IPS-15b (cell line): ENCODE measurements around the gene STK32A.

Source experiments
- H3K27me3 ChIP-seq: one replicate; pipeline ENCODE4 v1.6.1; 2013; ENCODE audit warnings: low read length; ENCODE audit not compliant: control insufficient read depth, insufficient read depth
- H3K36me3 ChIP-seq: one replicate; pipeline ENCODE4 v1.6.1; 2013; ENCODE audit warnings: low read length; ENCODE audit not compliant: control insufficient read depth, insufficient read depth
- H3K4me1 ChIP-seq: one replicate; pipeline ENCODE4 v1.6.1; 2013; ENCODE audit warnings: mild to moderate bottlenecking, low read length; ENCODE audit not compliant: control insufficient read depth, insufficient read depth
- H3K4me3 ChIP-seq: one replicate; pipeline ENCODE4 v1.5.1; 2013; ENCODE audit warnings: low read depth, low read length
- H3K9ac ChIP-seq: one replicate; pipeline ENCODE4 v1.6.1; 2013; ENCODE audit warnings: low read depth, mild to moderate bottlenecking, low read length
- H3K9me3 ChIP-seq: one replicate; pipeline ENCODE4 v1.6.1; 2013; ENCODE audit warnings: mild to moderate bottlenecking, low read length; ENCODE audit not compliant: control insufficient read depth, insufficient read depth

STK32A gene

GRCh38 chr5:147276497-147276896, 41.7 kb downstream of the STK32A start:
- H3K4me1 ChIP-seq: peaks cover 4% of the 10 kb centered on the region
- H3K27me3 ChIP-seq: no peaks in the 10 kb centered on the region
- H3K36me3 ChIP-seq: peaks cover 4% of the 10 kb centered on the region
- no peak overlapping the region for H3K9ac ChIP-seq
- H3K9me3 ChIP-seq: no peaks in the 10 kb centered on the region
- H3K4me3 ChIP-seq: no peak overlapping the region

DNA sequence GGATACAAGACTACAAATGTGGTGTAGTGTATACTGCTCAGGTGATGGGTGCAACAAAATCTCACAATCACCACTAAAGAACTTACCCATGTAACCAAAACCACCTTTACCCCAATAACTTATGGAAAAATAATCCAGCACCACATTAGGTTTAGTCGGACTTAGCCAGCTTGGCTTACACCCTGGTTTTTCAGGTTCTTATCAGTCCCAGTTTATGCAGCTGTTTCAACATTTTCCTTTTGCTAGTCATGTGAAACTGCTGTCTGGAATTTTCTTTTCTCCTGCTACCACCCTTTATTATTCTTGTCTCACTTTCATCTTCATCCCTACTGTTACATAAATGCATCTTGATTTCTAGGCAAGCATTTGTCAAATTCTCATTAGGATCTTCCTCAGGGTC, 51.5 kb downstream of the STK32A start:
- no peaks in the 10 kb centered on the region for H3K36me3 ChIP-seq
- H3K9ac ChIP-seq: no peak overlapping the region
- H3K27me3 ChIP-seq: no peaks in the 10 kb centered on the region
- H3K9me3 ChIP-seq: no peaks in the 10 kb centered on the region
- H3K4me3 ChIP-seq: no peak overlapping the region
- H3K4me1 ChIP-seq: peaks cover 28% of the 10 kb centered on the region

GRCh38 chr5:147287110-147287509, 52.3 kb downstream of the STK32A start:
- no peak overlapping the region for H3K4me3 ChIP-seq
- peaks cover 28% of the 10 kb centered on the region for H3K4me1 ChIP-seq
- no peak overlapping the region for H3K9ac ChIP-seq
- no peaks in the 10 kb centered on the region for H3K9me3 ChIP-seq
- H3K27me3 ChIP-seq: no peaks in the 10 kb centered on the region
- no peaks in the 10 kb centered on the region for H3K36me3 ChIP-seq

GRCh38 chr5:147290261-147290660, 55.4 kb downstream of the STK32A start:
- H3K9me3 ChIP-seq: no peaks in the 10 kb centered on the region
- H3K27me3 ChIP-seq: no peaks in the 10 kb centered on the region

GRCh38 chr5:147303251-147303650, 68.4 kb downstream of the STK32A start:
- no peaks in the 10 kb centered on the region for H3K36me3 ChIP-seq
- peaks cover 7% of the 10 kb centered on the region for H3K4me1 ChIP-seq
- no peaks in the 10 kb centered on the region for H3K9me3 ChIP-seq
- H3K4me3 ChIP-seq: no peak overlapping the region
- H3K27me3 ChIP-seq: no peaks in the 10 kb centered on the region
- no peak overlapping the region for H3K9ac ChIP-seq

More at GRCh38 chr5:147290261-147290660, 55.4 kb downstream of the STK32A start:
- H3K4me3 ChIP-seq: no peak overlapping the region
- H3K36me3 ChIP-seq: no peaks in the 10 kb centered on the region
- H3K4me1 ChIP-seq: peaks cover 28% of the 10 kb centered on the region
- H3K9ac ChIP-seq: no peak overlapping the region

DNA sequence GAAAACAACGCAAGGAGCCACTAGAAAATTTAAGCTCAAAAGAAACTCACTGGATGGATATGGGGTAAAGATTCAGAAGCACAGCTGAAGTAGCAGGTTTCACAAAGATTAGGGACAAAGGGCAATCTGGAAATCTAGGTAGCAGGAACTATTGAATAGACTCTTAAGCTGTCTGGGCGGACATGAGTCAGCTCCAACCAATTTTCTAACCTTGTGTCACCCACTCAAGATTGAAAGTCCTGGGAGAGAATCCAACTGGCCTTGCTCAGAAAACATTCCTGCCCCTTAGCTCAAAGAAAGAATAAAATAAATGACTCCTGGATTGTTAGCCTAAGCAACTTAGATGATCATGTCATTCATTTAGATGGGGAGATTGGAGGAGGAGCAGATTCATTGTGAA, 69.2 kb downstream of the STK32A start:
- Histone ChIP-seq H3K4me1 (peaks cover 7% of the 10 kb centered on the region), H3K9me3 (no peaks in the 10 kb centered on the region), H3K9ac (no peak overlapping the region), H3K36me3 (no peaks in the 10 kb centered on the region), H3K4me3 (no peak overlapping the region), H3K27me3 (no peaks in the 10 kb centered on the region)

- Histone ChIP-seq H3K9ac (no peak overlapping the region), H3K9me3 (no peaks in the 10 kb centered on the region), H3K4me3 (no peak overlapping the region), H3K27me3 (no peaks in the 10 kb centered on the region), H3K36me3 (no peaks in the 10 kb centered on the region), H3K4me1 (peaks cover 8% of the 10 kb centered on the region)
These were observed 70.3 kb downstream of the STK32A start for GRCh38 chr5:147305147-147305546.

GRCh38 chr5:147306351-147306750, 71.5 kb downstream of the STK32A start:
- Histone ChIP-seq H3K27me3 (no peaks in the 10 kb centered on the region), H3K9ac (no peak overlapping the region), H3K4me1 (peaks cover 9% of the 10 kb centered on the region), H3K9me3 (no peaks in the 10 kb centered on the region), H3K36me3 (no peaks in the 10 kb centered on the region), H3K4me3 (no peak overlapping the region)

DNA sequence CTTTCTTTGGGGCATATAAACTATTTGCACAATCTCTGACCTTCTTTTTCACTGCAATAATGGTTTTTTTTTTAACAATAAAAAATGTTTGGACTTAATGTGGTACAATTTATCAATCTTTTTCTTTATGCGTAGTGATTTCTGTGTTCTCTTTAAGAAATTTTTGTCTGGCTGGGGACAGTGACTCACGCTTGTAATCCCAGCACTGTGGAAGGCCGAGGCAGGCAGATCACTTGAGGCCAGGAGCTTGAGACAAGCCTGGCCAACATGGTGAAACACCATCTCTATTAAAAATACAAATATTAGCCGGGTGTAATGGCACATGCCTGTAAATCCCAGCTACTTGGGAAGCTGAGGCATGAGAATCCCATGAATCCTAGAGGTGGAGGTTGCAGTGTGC, 72.3 kb downstream of the STK32A start:
- no peaks in the 10 kb centered on the region for H3K36me3 ChIP-seq
- H3K27me3 ChIP-seq: no peaks in the 10 kb centered on the region
- H3K4me1 ChIP-seq: peaks cover 9% of the 10 kb centered on the region
- no peaks in the 10 kb centered on the region for H3K9me3 ChIP-seq
- H3K9ac ChIP-seq: no peak overlapping the region
- H3K4me3 ChIP-seq: no peak overlapping the region

DNA sequence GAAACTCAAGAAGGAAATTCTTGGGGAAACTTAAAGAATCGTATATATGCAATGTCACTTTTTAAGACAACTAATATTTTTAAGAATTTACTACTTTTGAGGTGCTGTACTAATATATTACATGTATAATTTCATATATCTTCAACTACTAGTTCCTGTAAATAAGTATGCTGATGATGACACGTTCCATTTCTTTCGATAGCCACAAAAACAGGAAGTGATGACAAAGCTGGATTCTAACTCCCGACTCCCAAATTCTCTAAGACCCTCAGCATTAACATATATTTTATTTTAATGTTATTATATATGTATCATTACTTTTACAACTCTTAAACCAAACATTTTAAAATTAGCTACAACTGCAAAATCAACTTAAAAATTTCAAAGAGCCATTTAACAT, 74.8 kb downstream of the STK32A start:
- peaks cover 2% of the 10 kb centered on the region for H3K4me1 ChIP-seq
- no peak overlapping the region for H3K4me3 ChIP-seq
- no peak overlapping the region for H3K9ac ChIP-seq
- no peaks in the 10 kb centered on the region for H3K9me3 ChIP-seq
- no peaks in the 10 kb centered on the region for H3K36me3 ChIP-seq
- H3K27me3 ChIP-seq: no peaks in the 10 kb centered on the region

- H3K4me3 ChIP-seq: no peak overlapping the region
- H3K9ac ChIP-seq: no peak overlapping the region
- H3K36me3 ChIP-seq: no peaks in the 10 kb centered on the region
- peaks cover 2% of the 10 kb centered on the region for H3K4me1 ChIP-seq
- H3K27me3 ChIP-seq: no peaks in the 10 kb centered on the region
- H3K9me3 ChIP-seq: no peaks in the 10 kb centered on the region
These were observed 75.4 kb downstream of the STK32A start for GRCh38 chr5:147310059-147310704.

GRCh38 chr5:147317978-147318684, 83.3 kb downstream of the STK32A start:
- no peak overlapping the region for H3K4me3 ChIP-seq
- no peaks in the 10 kb centered on the region for H3K36me3 ChIP-seq
- no peaks in the 10 kb centered on the region for H3K4me1 ChIP-seq
- no peak overlapping the region for H3K9ac ChIP-seq
- H3K27me3 ChIP-seq: no peaks in the 10 kb centered on the region
- no peaks in the 10 kb centered on the region for H3K9me3 ChIP-seq
